Left ventricle myocardium inferior (tissue), 1 donor: Measurements from ENCODE around the gene TEN1. TPM values are rescaled to one million over a fixed set of nuclear protein-coding genes. Genes with fewer than 3 reads are reported as not detected.

Source experiments
- DNase-seq: peaks from one replicate; pipeline ENCODE4 v3.0.0-alpha.2; 2020
- H3K27ac ChIP-seq: fragments of 200-600 bp; replicated peaks from 2 replicates; pipeline ENCODE4 v1.8.0; 2021
- H3K27me3 ChIP-seq: fragments of 200-600 bp; 2 replicates; pipeline ENCODE4 v1.8.0; 2021; ENCODE audit warnings: low read depth
- H3K36me3 ChIP-seq: fragments of 200-600 bp; 2 replicates; pipeline ENCODE4 v1.8.0; 2021
- H3K4me1 ChIP-seq: fragments of 200-600 bp; 2 replicates; pipeline ENCODE4 v1.8.0; 2021
- H3K4me3 ChIP-seq: fragments of 200-600 bp; 2 replicates; pipeline ENCODE4 v1.8.0; 2021; ENCODE audit warnings: mild to moderate bottlenecking, moderate library complexity
- H3K9me3 ChIP-seq: fragments of 200-600 bp; replicated peaks from 2 replicates; pipeline ENCODE4 v1.8.0; 2021
- intact Hi-C: fragments of 100-400 bp; cut with micrococcal nuclease; formaldehyde crosslinking; loops from one replicate; pipeline ENCODE4 v1.11.0; 2022
- total RNA-seq: library from RNA; stranded (reverse); fragmentation: NEBNext Ultra II Directional; extraction: Animal tissue kit (Norgen Biotek cat#: 25700); gene quantifications from one replicate; pipeline ENCODE4 v1.2.1, GENCODE V29; 2021
- TF ChIP-seq, protein P1 (sequence below): fragments of 200-600 bp; IDR thresholded peaks from 2 replicates; pipeline ENCODE4 v1.8.0; 2021; ENCODE audit warnings: antibody characterized with exemption, mild to moderate bottlenecking, borderline replicate concordance
- donor health status: DM: no; HTN: yes; CAD: no; lungs with severe emphysema.

The TEN1 gene
- total RNA-seq, 1 donor from 2014 or later = 5.3 TPM

- DNase-seq = no peak
- Histone ChIP-seq H3K9me3 (no peaks in the 10 kb centered on the region), H3K4me1 (peaks cover 25% of the 10 kb centered on the region), H3K4me3 (no peak overlapping the region), H3K36me3 (peaks cover 5% of the 10 kb centered on the region), H3K27ac (no peak overlapping the region), H3K27me3 (no peaks in the 10 kb centered on the region)
- intact Hi-C loops = no loop called here
- TF ChIP-seq, protein P1, sequence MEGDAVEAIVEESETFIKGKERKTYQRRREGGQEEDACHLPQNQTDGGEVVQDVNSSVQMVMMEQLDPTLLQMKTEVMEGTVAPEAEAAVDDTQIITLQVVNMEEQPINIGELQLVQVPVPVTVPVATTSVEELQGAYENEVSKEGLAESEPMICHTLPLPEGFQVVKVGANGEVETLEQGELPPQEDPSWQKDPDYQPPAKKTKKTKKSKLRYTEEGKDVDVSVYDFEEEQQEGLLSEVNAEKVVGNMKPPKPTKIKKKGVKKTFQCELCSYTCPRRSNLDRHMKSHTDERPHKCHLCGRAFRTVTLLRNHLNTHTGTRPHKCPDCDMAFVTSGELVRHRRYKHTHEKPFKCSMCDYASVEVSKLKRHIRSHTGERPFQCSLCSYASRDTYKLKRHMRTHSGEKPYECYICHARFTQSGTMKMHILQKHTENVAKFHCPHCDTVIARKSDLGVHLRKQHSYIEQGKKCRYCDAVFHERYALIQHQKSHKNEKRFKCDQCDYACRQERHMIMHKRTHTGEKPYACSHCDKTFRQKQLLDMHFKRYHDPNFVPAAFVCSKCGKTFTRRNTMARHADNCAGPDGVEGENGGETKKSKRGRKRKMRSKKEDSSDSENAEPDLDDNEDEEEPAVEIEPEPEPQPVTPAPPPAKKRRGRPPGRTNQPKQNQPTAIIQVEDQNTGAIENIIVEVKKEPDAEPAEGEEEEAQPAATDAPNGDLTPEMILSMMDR = peak; percentile 61
Measured at GRCh38 chr17:76000016-76000754, 21.1 kb downstream of the TEN1 start.

- H3K27ac ChIP-seq = no peak within 1 kb of the TSS
Measured at GRCh38 chr17:76000755-76001521, 21.9 kb downstream of the TEN1 start, which contains the start of gene CDK3. TSS of gene CDK3 (plus strand) at chr17:76000855. CDS start at chr17:76001426, 571 bp downstream.

GRCh38 chr17:76002100-76002499, 23.1 kb downstream of the TEN1 start:
- H3K4me3 ChIP-seq = no peak overlapping the region
- TF ChIP-seq, protein P1 = no peak
- H3K9me3 ChIP-seq = no peaks in the 10 kb centered on the region
- DNase-seq = no peak
- no peaks in the 10 kb centered on the region for H3K27me3 ChIP-seq
- intact Hi-C loops = no loop called here
- H3K36me3 ChIP-seq = peaks cover 5% of the 10 kb centered on the region
- H3K27ac ChIP-seq = no peak overlapping the region
- H3K4me1 ChIP-seq = peaks cover 22% of the 10 kb centered on the region

More at GRCh38 chr17:76000755-76001521, 21.9 kb downstream of the TEN1 start, which contains the start of gene CDK3:
- DNase-seq = no peak
- Histone ChIP-seq H3K4me3 (no peak within 1 kb of the TSS), H3K9me3 (no peaks in the 10 kb centered on the region), H3K27me3 (no peaks in the 10 kb centered on the region), H3K4me1 (peaks cover 29% of the 10 kb centered on the region), H3K36me3 (peaks cover 5% of the 10 kb centered on the region)
- TF ChIP-seq, protein P1 = no peak
- intact Hi-C loops = no loop called here

DNA sequence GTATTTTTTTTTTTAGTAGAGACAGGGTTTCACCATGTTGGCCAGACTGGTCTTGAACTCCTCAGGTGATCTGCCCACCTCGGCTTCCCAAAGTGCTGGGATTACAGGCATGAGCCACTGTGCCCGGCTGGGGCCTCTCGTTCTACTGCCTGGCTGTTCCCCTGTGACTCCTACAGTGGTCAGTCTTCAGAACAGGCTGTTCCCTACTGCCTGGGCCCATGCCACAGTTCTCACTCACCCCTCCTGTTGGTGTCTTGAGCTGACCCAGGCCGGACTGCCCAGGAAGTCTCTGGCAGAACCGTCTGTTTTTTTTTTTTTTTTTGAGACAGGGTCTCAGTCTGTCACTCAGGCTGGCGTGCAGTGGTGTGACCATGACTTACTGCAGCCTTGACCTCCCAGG, 24.9 kb downstream of the TEN1 start:
- H3K27me3 ChIP-seq = no peaks in the 10 kb centered on the region
- H3K4me1 ChIP-seq = peaks cover 17% of the 10 kb centered on the region
- no peak overlapping the region for H3K4me3 ChIP-seq
- DNase-seq = no peak
- intact Hi-C loops = no loop called here
- no peaks in the 10 kb centered on the region for H3K9me3 ChIP-seq
- H3K36me3 ChIP-seq = peaks cover 5% of the 10 kb centered on the region
- no peak overlapping the region for H3K27ac ChIP-seq
- TF ChIP-seq, protein P1 = no peak

GRCh38 chr17:76004750-76005262, 25.8 kb downstream of the TEN1 start:
- peaks cover 17% of the 10 kb centered on the region for H3K4me1 ChIP-seq
- TF ChIP-seq, protein P1 = no peak
- no peaks in the 10 kb centered on the region for H3K9me3 ChIP-seq
- no peak overlapping the region for H3K4me3 ChIP-seq
- DNase-seq = no peak
- intact Hi-C loops = loop anchor here (5.0 kb wide), 1 partner anchor 98 kb away; no protein-coding TSS in a partner anchor
- H3K36me3 ChIP-seq = peaks cover 5% of the 10 kb centered on the region
- H3K27me3 ChIP-seq = no peaks in the 10 kb centered on the region
- peak overlapping the region; percentile 7 for H3K27ac ChIP-seq
